Measurements from ENCODE around the gene TMEM183A. TPM values are rescaled to one million over a fixed set of nuclear protein-coding genes. Genes with fewer than 3 reads are reported as not detected.
A peak's percentile ranks its signal among the peaks of the same experiment; 100 is the strongest.

TMEM183A gene
- total RNA-seq, 1 donor, result 139 TPM

GRCh38 chr1:203046984-203047630, 39.9 kb downstream of the TMEM183A start:
- H3K4me3 ChIP-seq (ENCODE audit: low read depth, low read length), result no peak overlapping the region
- peak; percentile 75 for DNase-seq (ENCODE audit: low read depth)
- TF ChIP-seq, protein P1, sequence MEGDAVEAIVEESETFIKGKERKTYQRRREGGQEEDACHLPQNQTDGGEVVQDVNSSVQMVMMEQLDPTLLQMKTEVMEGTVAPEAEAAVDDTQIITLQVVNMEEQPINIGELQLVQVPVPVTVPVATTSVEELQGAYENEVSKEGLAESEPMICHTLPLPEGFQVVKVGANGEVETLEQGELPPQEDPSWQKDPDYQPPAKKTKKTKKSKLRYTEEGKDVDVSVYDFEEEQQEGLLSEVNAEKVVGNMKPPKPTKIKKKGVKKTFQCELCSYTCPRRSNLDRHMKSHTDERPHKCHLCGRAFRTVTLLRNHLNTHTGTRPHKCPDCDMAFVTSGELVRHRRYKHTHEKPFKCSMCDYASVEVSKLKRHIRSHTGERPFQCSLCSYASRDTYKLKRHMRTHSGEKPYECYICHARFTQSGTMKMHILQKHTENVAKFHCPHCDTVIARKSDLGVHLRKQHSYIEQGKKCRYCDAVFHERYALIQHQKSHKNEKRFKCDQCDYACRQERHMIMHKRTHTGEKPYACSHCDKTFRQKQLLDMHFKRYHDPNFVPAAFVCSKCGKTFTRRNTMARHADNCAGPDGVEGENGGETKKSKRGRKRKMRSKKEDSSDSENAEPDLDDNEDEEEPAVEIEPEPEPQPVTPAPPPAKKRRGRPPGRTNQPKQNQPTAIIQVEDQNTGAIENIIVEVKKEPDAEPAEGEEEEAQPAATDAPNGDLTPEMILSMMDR (IDR thresholded peaks at IDR 0.05; ENCODE audit: insufficient read depth, low read depth, low read length), result no peak

DNA sequence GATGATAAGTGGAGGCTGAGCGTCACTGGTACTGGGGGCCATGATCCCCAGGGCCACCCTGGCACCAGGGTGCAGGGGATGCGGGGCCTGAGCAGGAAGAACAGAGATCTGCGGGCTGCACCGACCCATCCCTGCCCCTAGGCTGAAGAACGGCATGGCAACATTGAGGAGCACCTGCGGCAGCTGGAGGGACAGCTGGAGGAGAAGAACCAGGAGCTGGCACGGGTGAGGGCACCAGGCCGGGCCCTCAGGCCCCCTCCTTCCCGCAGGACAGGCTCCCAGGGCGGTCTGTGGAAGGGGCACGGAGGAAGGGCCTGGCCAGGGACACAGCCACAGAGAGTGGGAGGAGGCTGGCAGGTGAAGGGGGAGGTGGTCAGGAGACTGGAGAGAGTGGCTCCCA, 40.9 kb downstream of the TMEM183A start:
- DNase-seq (ENCODE audit: low read depth), result no peak
- TF ChIP-seq, protein P1 (IDR thresholded peaks at IDR 0.05; ENCODE audit: insufficient read depth, low read depth, low read length), result no peak
- H3K4me3 ChIP-seq (ENCODE audit: low read depth, low read length), result no peak overlapping the region

GRCh38 chr1:203048555-203049051, 41.4 kb downstream of the TMEM183A start:
- DNase-seq (ENCODE audit: low read depth), result no peak
- no peak overlapping the region for H3K4me3 ChIP-seq (ENCODE audit: low read depth, low read length)
- TF ChIP-seq, protein P1 (IDR thresholded peaks at IDR 0.05; ENCODE audit: insufficient read depth, low read depth, low read length), result no peak

- TF ChIP-seq, protein P1 (IDR thresholded peaks at IDR 0.05; ENCODE audit: insufficient read depth, low read depth, low read length), result no peak
- no peak for DNase-seq (ENCODE audit: low read depth)
- H3K4me3 ChIP-seq (ENCODE audit: low read depth, low read length), result no peak overlapping the region
Measured at GRCh38 chr1:203049077-203049476, 41.9 kb downstream of the TMEM183A start.

DNA sequence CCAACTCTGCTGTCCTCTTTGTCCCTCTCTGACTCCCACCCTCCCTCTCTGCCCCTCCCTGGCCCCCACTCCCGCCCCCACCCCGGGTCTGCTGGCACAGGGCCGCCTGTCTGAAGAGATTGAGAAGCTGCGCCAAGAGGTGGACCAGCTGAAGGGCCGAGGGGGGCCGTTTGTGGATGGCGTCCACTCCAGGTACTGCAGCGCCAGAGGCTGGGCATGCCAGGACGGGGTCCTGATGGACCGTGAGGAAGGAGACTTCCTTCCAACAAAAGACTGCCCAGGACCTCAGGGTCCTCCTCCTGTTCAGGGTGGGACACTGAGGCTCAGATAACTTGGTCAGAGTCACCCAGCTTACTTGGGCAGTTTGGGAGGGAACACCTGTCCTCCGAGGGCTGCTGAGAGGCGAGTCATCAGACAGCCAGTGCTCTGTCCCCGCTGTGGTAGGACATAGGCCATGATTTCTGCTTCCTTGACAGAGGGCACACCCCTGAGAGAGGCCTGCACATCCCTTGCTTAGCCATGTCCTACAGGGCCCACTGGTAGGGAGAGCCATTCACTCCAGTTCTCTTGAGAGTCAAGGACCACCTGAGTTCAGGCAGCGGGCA, 42.5 kb downstream of the TMEM183A start:
- no peak for DNase-seq (ENCODE audit: low read depth)
- TF ChIP-seq, protein P1 (IDR thresholded peaks at IDR 0.05; ENCODE audit: insufficient read depth, low read depth, low read length), result no peak
- H3K4me3 ChIP-seq (ENCODE audit: low read depth, low read length), result no peak overlapping the region

DNA sequence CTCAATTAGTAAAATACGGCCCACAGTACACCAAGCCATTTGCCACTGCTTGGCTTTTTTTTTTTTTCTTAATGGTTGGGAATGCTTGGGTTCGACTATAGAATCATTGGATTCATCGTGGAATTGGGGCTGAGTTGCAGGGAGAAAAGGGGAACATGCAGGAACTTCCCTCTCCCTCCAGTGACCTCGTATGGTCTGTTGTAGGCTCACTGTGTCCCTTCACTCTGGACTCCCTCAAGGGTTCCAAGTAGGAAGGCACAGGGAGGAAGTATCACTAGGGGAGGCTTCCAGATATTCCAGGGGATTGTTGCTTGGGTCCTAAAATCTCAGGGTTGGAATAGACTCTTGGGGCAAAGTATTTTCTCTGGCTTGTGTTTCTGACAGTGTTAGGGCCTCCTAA, 43.7 kb downstream of the TMEM183A start:
- TF ChIP-seq, protein P1 (IDR thresholded peaks at IDR 0.05; ENCODE audit: insufficient read depth, low read depth, low read length), result no peak
- DNase-seq (ENCODE audit: low read depth), result no peak
- H3K4me3 ChIP-seq (ENCODE audit: low read depth, low read length), result no peak overlapping the region

Measured in fibroblast of villous mesenchyme (primary cell).